GM10266 (cell line): ENCODE results near the gene GCSH.
"Not testable (repeated sequence)": the region's sequence is repeated elsewhere in the genome, so short reads cannot be mapped to it uniquely, and the experiment has no call there.

Experiments
- DNase-seq: peaks from one replicate; pipeline ENCODE4 v3.0.0; 2012; ENCODE audit errors: extremely low spot score
- CTCF ChIP-seq: IDR thresholded peaks from 2 replicates; pipeline ENCODE4 v1.5.1; 2012; ENCODE audit warnings: mild to moderate bottlenecking, low read depth; ENCODE audit not compliant: control insufficient read depth, insufficient read depth; ENCODE audit errors: missing control alignments

Gene GCSH

GRCh38 chr16:81117436-81117835 is 21.2 kb upstream of the GCSH start:
- TF ChIP-seq CTCF: no peak
- DNase-seq: no peak

GRCh38 chr16:81116285-81116684 is 20.1 kb upstream of the GCSH start:
- TF ChIP-seq CTCF: no peak
- DNase-seq: no peak

GRCh38 chr16:81112453-81112852 is 16.3 kb upstream of the GCSH start:
- no peak for TF ChIP-seq CTCF
- DNase-seq: no peak

GRCh38 chr16:81109274-81109673 is 13.1 kb upstream of the GCSH start:
- DNase-seq: not testable (repeated sequence)

- no peak for TF ChIP-seq CTCF
- DNase-seq: no peak
Observed at GRCh38 chr16:81107511-81107910, 11.3 kb upstream of the GCSH start.

GRCh38 chr16:81106826-81107503 is 10.8 kb upstream of the GCSH start:
- TF ChIP-seq CTCF: no peak

GRCh38 chr16:81105946-81106345 is 9.8 kb upstream of the GCSH start:
- no peak for TF ChIP-seq CTCF
- no peak for DNase-seq

More at GRCh38 chr16:81106826-81107503, 10.8 kb upstream of the GCSH start:
- DNase-seq: no peak

GRCh38 chr16:81101702-81102101 is 5.5 kb upstream of the GCSH start:
- TF ChIP-seq CTCF: no peak
- no peak for DNase-seq
